ENCODE data around the gene ARHGAP24.
"Not testable (repeated sequence)": the region's sequence is repeated elsewhere in the genome, so short reads cannot be mapped to it uniquely, and the experiment has no call there.

The ARHGAP24 gene

DNA sequence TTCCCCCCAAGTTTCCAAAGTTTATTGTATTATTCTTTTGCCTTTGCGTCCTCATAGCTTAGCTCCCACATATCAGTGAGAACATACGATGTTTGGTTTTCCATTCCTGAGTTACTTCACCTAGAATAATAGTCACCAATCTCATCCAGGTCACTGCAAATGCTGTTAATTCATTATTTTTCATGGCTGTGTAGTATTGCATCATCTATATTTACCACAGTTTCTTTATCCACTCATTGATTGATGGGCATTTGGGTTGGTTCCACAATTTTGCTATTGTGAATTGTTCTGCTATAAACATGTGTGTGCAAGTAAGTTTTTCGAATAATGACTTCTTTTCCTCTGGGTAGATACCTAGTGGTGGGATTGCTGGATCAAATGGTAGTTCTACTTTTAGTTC is 43.6 kb downstream of the ARHGAP24 start:
- not testable (repeated sequence) for DNase-seq (ENCODE audit: low spot score)

GRCh38 chr4:85520765-85521749 is 46.1 kb downstream of the ARHGAP24 start:
- no peak for DNase-seq (ENCODE audit: low spot score)

DNA sequence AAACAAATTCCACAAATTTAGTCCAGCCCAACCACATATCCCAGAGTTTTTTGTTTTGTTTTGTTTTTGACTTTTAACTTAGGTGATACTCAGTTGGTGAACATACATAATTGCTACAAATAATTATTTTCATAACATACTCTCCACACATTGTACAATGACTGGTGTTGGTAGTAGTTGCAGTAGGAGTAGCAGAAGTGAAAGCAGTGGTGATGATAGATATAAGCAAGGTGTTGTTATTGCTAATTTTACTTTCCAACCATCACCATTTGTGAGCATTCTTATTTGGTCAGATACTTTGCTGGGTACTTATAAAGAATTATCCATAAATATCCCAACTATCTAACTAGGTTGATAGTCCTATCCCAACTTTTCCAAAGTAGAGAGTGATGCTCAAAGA is 47.3 kb downstream of the ARHGAP24 start:
- DNase-seq (ENCODE audit: low spot score), result no peak

DNA sequence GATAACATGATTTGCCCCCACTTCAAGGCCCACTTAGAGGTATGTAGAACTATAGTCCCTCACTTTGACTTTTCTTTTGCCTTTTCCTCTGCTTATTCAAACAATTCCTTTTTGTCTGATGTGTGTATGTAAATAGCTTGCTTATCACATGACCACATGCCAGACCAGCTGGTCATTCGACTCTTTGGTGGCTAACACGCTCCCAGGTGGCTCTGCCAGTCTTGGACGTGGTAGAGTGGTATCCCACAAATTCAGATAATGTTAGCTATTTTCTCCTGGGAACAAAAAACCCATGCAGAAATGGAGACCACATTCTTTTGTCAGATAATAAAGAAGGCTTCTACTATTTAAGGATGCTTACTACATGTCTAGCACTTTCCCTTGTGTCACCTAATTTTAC is 47.9 kb downstream of the ARHGAP24 start:
- DNase-seq (ENCODE audit: low spot score), result no peak

DNA sequence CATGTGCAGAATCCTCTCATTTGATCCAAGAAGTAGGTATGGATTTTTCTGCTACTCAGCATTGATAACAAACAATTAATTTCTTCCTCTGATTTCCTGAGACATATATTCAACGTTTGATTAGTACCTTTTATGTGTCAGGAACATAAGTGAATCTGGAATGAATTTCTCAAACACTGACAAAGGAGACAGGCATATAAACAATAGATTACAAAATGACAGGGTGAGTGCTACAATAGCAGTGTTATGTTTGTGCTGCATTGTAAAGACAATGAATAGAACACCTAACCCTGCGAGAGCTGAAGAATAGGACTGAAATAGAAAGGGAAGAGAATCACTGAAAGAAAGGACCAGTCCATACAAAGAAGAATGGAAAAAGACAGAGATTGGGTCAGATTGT is 52.9 kb downstream of the ARHGAP24 start:
- no peak for DNase-seq (ENCODE audit: low spot score)

DNA sequence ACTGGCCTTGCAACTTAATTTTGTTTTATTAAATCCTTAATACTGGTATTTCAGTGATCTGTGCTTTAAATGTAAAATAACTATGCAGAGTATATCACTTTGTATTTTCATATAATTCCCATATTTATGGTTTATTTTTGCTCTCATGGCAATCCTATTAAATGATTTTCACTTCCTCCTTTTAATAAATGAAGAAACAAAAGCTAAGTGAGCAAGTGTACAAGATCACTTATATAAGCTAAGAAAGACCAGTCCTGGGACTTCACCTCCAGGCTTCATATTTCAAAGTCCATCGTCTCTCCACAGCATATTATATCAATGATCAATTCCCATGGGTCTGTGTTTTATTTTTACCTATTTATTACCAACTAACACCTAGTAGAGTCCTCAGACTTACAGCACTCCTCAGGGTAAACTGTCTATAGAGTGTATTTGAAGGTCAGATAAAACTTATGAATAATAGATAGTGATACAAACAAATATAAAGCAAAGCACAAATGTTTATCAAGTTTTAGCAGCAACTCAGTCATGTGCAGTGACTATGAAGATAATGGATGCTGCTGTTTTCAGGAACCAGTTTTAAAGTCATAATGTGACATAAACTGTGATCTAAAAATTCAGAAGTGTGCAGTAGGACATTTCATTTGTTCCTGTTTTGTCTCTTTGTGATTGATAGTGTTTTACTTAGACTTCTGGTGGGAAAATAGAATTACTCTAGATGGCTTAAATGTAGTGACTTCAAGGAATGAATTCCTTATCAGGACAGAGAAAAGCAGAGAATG is 56.8 kb downstream of the ARHGAP24 start:
- no peak for DNase-seq (ENCODE audit: low spot score)

GRCh38 chr4:85534120-85534519 is 59.2 kb downstream of the ARHGAP24 start:
- no peak for DNase-seq (ENCODE audit: low spot score)

DNA sequence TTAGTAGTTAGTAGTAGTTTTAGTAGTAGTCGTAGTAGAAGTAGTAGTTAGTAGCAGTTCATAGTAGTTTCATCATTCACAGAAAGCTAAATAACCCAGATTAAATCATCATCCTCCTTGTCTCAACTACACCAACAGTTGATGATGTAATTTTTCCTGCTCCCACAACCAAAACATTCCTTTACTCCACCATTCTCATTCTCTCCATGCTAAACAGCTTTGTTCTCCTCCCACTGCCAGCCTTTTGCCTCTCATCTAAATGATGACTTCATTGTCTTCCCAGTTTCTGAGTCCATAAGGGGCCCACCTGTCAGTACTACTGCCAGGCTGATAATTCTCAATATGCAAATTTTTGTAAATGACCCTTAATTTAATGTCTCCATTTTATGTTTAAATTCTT is 68.9 kb downstream of the ARHGAP24 start:
- no peak for DNase-seq (ENCODE audit: low spot score)

DNA sequence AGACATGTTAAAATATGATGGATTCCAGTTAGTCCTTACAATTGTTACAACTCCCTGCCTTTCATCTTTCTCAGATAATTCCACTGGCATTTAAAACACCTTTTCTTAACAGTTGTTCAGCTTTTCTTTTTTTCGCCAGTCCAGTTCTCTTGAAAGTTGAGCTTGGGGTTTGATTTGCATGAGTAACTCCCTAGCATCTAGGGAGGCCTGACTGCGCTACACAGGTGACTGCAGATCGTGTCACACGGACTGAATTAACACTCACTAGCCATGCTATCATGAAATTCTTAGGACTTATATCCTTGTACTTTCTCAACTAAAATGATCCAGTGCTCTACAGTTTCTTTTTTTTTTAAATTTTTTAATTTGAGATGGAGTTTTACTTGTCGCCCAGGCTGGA is 69.8 kb downstream of the ARHGAP24 start:
- no peak for DNase-seq (ENCODE audit: low spot score)

DNA sequence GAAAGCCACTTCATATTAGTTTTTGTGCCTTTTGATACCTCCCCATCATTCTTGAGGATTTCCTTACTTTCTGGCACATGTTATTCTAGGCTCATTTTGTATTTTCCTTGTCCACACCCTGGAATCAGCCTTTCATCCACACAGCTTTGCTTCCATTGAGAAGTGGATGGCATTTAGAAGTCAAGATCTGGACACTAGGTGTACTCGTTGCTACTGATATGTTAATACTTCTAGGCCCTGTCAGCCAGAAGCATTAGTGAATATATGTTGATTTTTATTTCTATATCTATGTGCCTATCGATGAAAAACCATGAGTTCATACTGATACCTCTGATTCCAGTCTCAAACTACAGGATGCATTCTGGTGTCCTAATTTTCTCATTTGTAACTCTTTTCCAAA is 73.2 kb downstream of the ARHGAP24 start:
- no peak for DNase-seq (ENCODE audit: low spot score)

DNA sequence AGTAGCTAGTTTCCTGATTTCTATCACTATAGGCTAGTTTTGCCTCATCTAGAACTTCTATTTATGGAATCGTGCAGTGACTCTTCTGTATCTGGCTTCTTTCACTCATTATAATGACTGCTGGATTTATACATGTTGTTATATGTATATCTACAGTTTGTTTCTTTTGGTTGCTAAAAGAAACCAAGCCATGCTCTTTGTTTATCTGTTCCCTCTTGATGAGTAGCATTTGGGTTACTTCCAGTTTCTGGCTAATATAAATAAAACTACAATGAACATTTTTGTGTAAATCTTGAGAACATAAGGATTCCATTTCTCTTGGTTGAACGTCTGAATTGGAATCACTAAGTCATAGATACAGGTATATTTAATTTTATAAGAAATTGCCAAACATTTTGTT is 73.9 kb downstream of the ARHGAP24 start:
- no peak for DNase-seq (ENCODE audit: low spot score)

DNA sequence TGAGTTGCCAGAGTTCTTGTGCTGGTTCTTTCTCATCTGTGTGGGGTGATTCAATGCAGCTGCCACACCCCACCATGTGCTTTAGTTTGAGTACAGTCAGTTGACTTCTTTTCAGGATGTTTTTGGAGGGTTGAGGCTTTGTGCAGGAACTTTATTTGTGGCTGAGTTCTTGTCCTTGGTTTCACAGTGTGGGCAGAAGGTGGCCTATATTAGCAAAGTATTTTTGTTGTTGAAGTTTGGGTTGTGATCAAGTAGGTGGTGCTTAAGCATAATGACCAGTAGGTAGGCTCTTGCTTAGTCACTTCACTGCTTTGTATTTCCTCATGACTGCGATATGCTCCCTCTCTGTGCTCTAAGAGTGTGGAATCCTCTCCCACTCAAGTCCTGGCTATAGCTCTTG is 80.3 kb downstream of the ARHGAP24 start:
- DNase-seq (ENCODE audit: low spot score), result no peak

GRCh38 chr4:85556283-85556682 is 81.3 kb downstream of the ARHGAP24 start:
- DNase-seq (ENCODE audit: low spot score), result no peak

DNA sequence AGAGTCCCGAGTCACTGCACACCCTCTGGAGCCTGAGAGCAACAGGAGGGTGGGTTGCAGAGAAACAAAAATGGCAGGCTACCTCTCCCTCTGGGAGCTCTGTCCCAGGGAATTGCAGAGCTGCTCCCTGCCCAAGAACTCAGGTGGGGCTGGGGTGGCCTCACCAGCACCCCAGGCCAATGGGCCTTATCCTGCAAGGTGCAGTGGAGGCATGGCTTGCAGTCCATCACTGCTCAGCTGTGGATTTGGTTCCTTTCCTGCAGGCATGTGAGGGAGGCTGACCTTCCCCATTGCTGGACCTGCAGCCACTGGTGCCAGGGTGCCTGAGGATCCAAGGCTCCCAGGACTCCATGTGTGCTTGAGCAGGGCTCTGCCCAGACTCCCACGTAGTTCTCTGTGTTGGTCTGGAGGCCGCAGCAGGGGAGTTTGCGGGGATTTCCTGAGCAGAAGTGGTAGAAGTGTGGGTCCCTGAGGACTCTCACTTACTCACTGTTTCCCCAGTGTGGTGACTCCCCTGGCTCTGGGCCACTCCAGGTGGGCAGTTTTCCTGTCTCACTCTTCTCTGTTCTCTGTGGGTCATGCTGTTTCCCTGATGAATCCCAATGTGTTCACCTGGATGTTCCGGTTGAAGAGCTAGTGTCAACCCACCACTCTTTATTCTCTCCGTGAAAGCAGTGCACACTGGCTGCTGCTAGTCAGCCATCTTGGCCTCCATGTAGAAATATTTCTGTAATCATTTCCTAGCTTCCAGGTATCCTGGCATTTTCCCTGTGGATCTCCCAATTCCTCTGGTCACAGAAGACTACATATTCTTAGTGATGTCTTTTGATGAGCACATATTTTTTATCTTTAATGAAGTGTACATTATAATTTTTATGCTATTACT is 82.3 kb downstream of the ARHGAP24 start:
- no peak for DNase-seq (ENCODE audit: low spot score)

DNA sequence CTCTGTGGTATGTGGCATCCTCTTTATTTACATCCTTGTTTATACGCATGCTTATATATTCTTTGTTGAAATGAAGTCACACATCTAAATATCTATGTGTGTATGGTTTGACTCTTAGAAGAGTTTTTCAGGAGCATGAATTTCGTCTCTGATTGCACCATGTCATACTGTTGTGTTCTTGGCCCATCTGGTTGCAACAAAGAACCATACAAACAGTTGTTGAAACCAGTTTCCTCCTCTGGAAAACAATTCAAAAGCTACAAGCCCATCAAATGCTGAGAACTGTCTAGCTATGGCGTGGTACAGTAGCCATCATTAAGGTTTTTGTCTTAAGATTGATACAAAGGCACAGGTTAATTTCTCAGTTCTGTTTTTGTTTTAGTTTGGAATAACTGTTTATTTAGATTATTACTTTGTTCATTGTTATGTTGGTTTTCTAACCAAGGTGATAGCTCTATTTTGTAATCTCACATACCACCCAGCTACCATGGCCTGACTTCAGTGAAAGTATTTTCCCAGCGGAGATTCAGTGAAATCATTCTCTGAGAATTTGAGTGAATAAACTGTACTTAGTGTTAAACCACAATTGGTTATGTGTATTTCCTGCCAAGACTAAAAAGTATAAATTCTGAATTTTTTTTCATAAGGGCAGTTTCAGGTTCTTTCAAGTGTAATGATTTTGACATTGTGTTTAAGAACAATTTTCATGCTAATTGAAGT is 91.0 kb downstream of the ARHGAP24 start:
- no peak for DNase-seq (ENCODE audit: low spot score)

DNA sequence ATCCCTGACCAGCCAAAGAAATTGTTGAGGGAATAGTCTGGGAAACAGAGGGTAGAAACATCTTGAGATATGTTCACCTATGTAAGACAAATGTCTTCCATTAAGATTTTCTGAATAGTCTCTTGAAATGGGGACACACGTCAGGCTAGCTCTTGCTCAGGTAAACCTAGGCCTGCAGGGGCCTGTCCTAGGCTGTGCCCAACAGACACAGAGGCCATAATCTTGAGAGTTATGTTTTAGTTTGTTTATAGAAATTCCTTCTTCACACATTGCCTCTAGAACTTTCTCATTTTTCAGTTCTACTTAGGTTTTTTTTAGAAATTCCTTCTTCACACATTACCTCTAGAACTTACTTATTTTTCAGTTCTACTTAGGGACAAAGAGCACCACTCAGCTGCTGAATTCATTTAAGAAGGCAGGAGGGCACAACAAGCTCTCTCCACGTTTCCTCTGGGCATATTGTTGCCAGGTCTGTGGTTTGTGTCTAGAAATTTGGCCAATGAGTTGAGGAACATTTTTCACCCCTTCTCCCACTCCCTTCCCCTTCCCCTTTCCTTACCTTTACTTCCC is 94.9 kb downstream of the ARHGAP24 start:
- DNase-seq (ENCODE audit: low spot score), result no peak

- DNase-seq (ENCODE audit: low spot score), result no peak
Observed at GRCh38 chr4:85570388-85570787, 95.4 kb downstream of the ARHGAP24 start.

- no peak for DNase-seq (ENCODE audit: low spot score)
Observed at GRCh38 chr4:85571008-85571407, 96.1 kb downstream of the ARHGAP24 start.

DNA sequence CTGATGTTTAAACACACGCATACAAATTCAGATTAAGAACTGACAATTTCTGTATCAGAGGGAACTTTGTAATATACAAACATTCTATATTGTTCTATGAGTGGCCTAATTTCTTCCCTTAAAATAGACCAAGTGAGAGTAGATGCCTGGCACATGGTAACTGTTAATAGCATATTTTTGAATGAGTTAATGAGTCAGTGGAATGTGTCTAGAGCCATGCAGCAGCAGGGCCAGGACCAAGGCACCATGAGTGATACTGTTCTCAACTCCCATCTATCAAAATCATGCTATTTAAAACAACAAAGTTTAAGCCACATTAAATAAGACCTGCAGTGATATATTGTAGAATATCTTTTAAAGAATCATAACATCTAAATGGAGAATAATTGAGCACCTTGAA is 98.3 kb downstream of the ARHGAP24 start:
- DNase-seq (ENCODE audit: low spot score), result no peak

- DNase-seq (ENCODE audit: low spot score), result no peak
Observed at GRCh38 chr4:85577307-85577706, 102.4 kb downstream of the ARHGAP24 start.

- DNase-seq (ENCODE audit: low spot score), result no peak
Observed at GRCh38 chr4:85579942-85580341, 105.0 kb downstream of the ARHGAP24 start.

All from RKO (cell line).